HepG2 (cell line): ENCODE measurements around the gene PACS1. TPM values are rescaled to one million over a fixed set of nuclear protein-coding genes. Genes with fewer than 3 reads are reported as not detected.

Source experiments
- ATAC-seq: fragments of 200-7000 bp; cut with Tn5 transposase; 3 replicates; pipeline ENCODE4 v1.9.1; 2020; ENCODE audit warnings: mild to moderate bottlenecking, moderate library complexity
- BruUV-seq: library from RNA; stranded (reverse); fragments of 400-500 nt; replicated peaks from 2 replicates; lab custom pipeline; 2021; lab: Mats Ljungman, UMichigan
- CTCF ChIA-PET: fragments of 300-600 bp; formaldehyde crosslinking; extraction: SDS; loops from one replicate; lab custom pipeline; 2021; ENCODE audit warnings: low total read pairs, inconsistent platforms, low intra/inter-chr PET ratio; lab: Yijun Ruan, JAX
- POLR2A ChIA-PET: fragments of 350-600 bp; sonication (Branson Sonifier 250); formaldehyde crosslinking; loops from one replicate; lab custom pipeline; 2020; ENCODE audit warnings: antibody characterized with exemption, inconsistent platforms; lab: Yijun Ruan, JAX
- DNase-seq: peaks from one replicate; pipeline ENCODE4 v3.0.0-alpha.2; 2015; ENCODE audit warnings: low spot score
- FAIRE-seq: peaks from 3 replicates; lab custom pipeline; 2011; peaks lifted over from hg19 to GRCh38; lab: Jason Lieb, UNC
- H2AFZ ChIP-seq: one replicate; pipeline ENCODE4 v1.6.1; 2011; ENCODE audit warnings: low read length, inconsistent platforms
- H3K27ac ChIP-seq: fragments of 300-600 bp; 3 replicates; pipeline ENCODE4 v1.8.0; 2011; ENCODE audit warnings: mixed run types, mild to moderate bottlenecking, mixed read lengths, low read length, inconsistent platforms; ENCODE audit not compliant: insufficient read depth; ENCODE audit errors: extremely low read length
- H3K27me3 ChIP-seq, 2 experiments: fragments of 200-600 bp in 1 of 2; 2 replicates in 1 of 2; 3 replicates in 1 of 2; pipeline versions ENCODE4 v1.6.0 to v1.8.0; 2011; ENCODE audit warnings: low read length in 2 of 2, mild to moderate bottlenecking in 2 of 2, moderate library complexity in 2 of 2, inconsistent platforms in 1 of 2; ENCODE audit not compliant: insufficient read depth in 2 of 2, control insufficient read depth in 1 of 2
- H3K36me3 ChIP-seq, 2 experiments: fragments of 200-600 bp in 1 of 2; replicated peaks in 1 of 2; 2 replicates in 1 of 2; 3 replicates in 1 of 2; pipeline versions ENCODE4 v1.5.1 to v1.8.0; 2011; ENCODE audit warnings: low read length in 2 of 2, inconsistent platforms in 1 of 2; ENCODE audit not compliant: insufficient read depth in 2 of 2, control insufficient read depth in 1 of 2
- H3K4me1 ChIP-seq: 2 replicates; pipeline ENCODE4 v1.5.1; 2012; ENCODE audit warnings: low read length, inconsistent platforms; ENCODE audit not compliant: insufficient read depth
- H3K4me2 ChIP-seq: 2 replicates; pipeline ENCODE4 v1.6.0; 2011; ENCODE audit warnings: low read depth, low read length, inconsistent platforms
- H3K4me3 ChIP-seq, 3 experiments: fragments of 200-600 bp in 1 of 3; sonication (generic), shearing (Covaris generic) in 1 of 3; replicated peaks in 1 of 3; 2 replicates each; pipeline ENCODE4 v1.5.1; 2011 to 2016; ENCODE audit warnings: low read length in 3 of 3, inconsistent platforms in 2 of 3, low read depth in 2 of 3, mild to moderate bottlenecking in 2 of 3, control low read depth in 1 of 3, mixed read lengths in 1 of 3; ENCODE audit not compliant: insufficient read depth in 1 of 3
- H3K79me2 ChIP-seq: one replicate; pipeline ENCODE4 v1.6.1; 2011; ENCODE audit warnings: low read length, inconsistent platforms; ENCODE audit not compliant: insufficient read depth
- H3K9ac ChIP-seq: 2 replicates; pipeline ENCODE4 v1.6.0; 2011; ENCODE audit warnings: mild to moderate bottlenecking, low read depth, low read length, inconsistent platforms; ENCODE audit not compliant: insufficient read depth
- H3K9me3 ChIP-seq: 2 replicates; pipeline ENCODE4 v1.5.1; 2012; ENCODE audit warnings: mild to moderate bottlenecking, low read length
- H4K20me1 ChIP-seq: 2 replicates; pipeline ENCODE4 v1.6.0; 2011; ENCODE audit warnings: inconsistent platforms, mild to moderate bottlenecking, low read length, moderate library complexity; ENCODE audit not compliant: insufficient read depth
- ARID4A ChIP-seq: sonication (generic); formaldehyde crosslinking; IDR thresholded peaks from 2 replicates; pipeline ENCODE4 v1.5.0; 2020; ENCODE audit warnings: mild to moderate bottlenecking, missing genetic modification reagents, borderline replicate concordance
- GFI1 ChIP-seq: sonication (generic); formaldehyde crosslinking; IDR thresholded peaks from 2 replicates; pipeline ENCODE4 v1.5.0; 2020; ENCODE audit warnings: missing genetic modification reagents, mild to moderate bottlenecking, borderline replicate concordance
- HOXD1 ChIP-seq: sonication (generic); formaldehyde crosslinking; IDR thresholded peaks from 2 replicates; pipeline ENCODE4 v1.5.0; 2020; ENCODE audit warnings: missing genetic modification reagents
- JUND ChIP-seq: sonication (generic); formaldehyde crosslinking; IDR thresholded peaks from 2 replicates; pipeline ENCODE4 v1.8.0; 2022; ENCODE audit warnings: mild to moderate bottlenecking, missing genetic modification reagents
- MTA1 ChIP-seq: sonication (generic); formaldehyde crosslinking; IDR thresholded peaks from 2 replicates; pipeline ENCODE4 v1.4.0; 2020; ENCODE audit warnings: missing genetic modification reagents, mild to moderate bottlenecking, borderline replicate concordance
- POLR2A ChIP-seq, 2 experiments: IDR thresholded peaks; 2 replicates each; pipeline ENCODE4 v1.6.1; 2011; ENCODE audit warnings: low read depth in 2 of 2, low read length in 2 of 2, mild to moderate bottlenecking in 1 of 2, moderate library complexity in 1 of 2; ENCODE audit not compliant: insufficient read depth in 1 of 2
- SIN3A ChIP-seq: IDR thresholded peaks from 2 replicates; pipeline ENCODE4 v1.6.1; 2011; ENCODE audit warnings: low read depth, mild to moderate bottlenecking, control low read depth, low read length, borderline replicate concordance
- ZNF619 ChIP-seq: sonication (generic); formaldehyde crosslinking; IDR thresholded peaks from 2 replicates; pipeline ENCODE4 v1.4.0; 2020; ENCODE audit warnings: mild to moderate bottlenecking, missing genetic modification reagents
- ZNF816 ChIP-seq: sonication (generic); formaldehyde crosslinking; IDR thresholded peaks from 2 replicates; pipeline ENCODE4 v1.8.0; 2022; ENCODE audit warnings: missing genetic modification reagents, mild to moderate bottlenecking, borderline replicate concordance
- ZNF891 ChIP-seq: sonication (generic); formaldehyde crosslinking; IDR thresholded peaks from 2 replicates; pipeline ENCODE4 v1.5.0; 2020; ENCODE audit warnings: mild to moderate bottlenecking, missing genetic modification reagents
- WGBS: methylation state at CpG from one replicate; pipeline ENCODE4 v1.1.6; 2017; ENCODE audit warnings: low lambda C conversion rate; 5-methylcytosine and 5-hydroxymethylcytosine counted together
- in situ Hi-C: cut with HindIII; loops from 2 replicates; pipeline ENCODE4 v1.10.0; 2017; ENCODE audit warnings: low pct_unique_long_range_greater_than_20kb; ENCODE audit not compliant: extremely low pct_ligation_motif_present
- intact Hi-C: fragments of 100-400 bp; cut with micrococcal nuclease; formaldehyde crosslinking; loops from one replicate; pipeline ENCODE4 v1.10.0; 2022; ENCODE audit not compliant: unreplicated experiment
- polyA plus RNA-seq, 8 experiments: library from polyadenylated mRNA; depleted of rRNA in 3 of 8; stranded (reverse) in 7 of 8; unstranded in 1 of 8; fragments of >200 nt; fragmentation: Illumina TruSeq in 4 of 8; extraction: Trizol in 4 of 8; gene quantifications; 2 replicates each; pipeline versions ENCODE4 v1.2.1 to v1.2.3, GENCODE V29; 2011 to 2016; ENCODE audit warnings: low read depth in 4 of 8, missing spikeins in 1 of 8, mixed read lengths in 1 of 8; ENCODE audit not compliant: insufficient read depth in 1 of 8
- total RNA-seq, 5 experiments: library from RNA; depleted of rRNA; stranded (reverse); fragments of >200 nt; fragmentation: Illumina TruSeq; extraction: Trizol; gene quantifications; 2 replicates each; pipeline ENCODE4 v1.2.3, GENCODE V29; 2016; ENCODE audit warnings: low read depth in 1 of 5
- TF ChIP-seq, protein P1 (sequence below): sonication (generic); formaldehyde crosslinking; IDR thresholded peaks from 2 replicates; pipeline ENCODE4 v1.4.0; 2020; ENCODE audit warnings: missing genetic modification reagents
- TF ChIP-seq, protein P2 (sequence below): sonication (generic); formaldehyde crosslinking; IDR thresholded peaks from 2 replicates; pipeline ENCODE4 v1.8.0; 2022; ENCODE audit warnings: low read depth, missing genetic modification reagents

PACS1 gene
- total and polyA plus RNA-seq, 2 of the 13 experiments (the other 11 are each of a cell fraction or from before 2014, with no cell fraction given), result 7.6 to 8.6 TPM

- no peak for TF ChIP-seq ZNF816 (CRISPR knock-in tag)
- 0 out of 2 replicates have a peak, but pooled peaks have one; percentile 35 for TF ChIP-seq HOXD1 (CRISPR knock-in tag)
- TF ChIP-seq POLR2A (IDR thresholded peaks at IDR 0.05; ENCODE audit: insufficient read depth in 1 of 2, low read depth in 2 of 2, low read length in 2 of 2), result 0 out of 4 replicates have a peak, but pooled peaks of 1 of the 2 experiments have one; percentile 14
- 0 out of 2 replicates have a peak, but pooled peaks have one; percentile 1 for TF ChIP-seq GFI1
- TF ChIP-seq, protein P1, sequence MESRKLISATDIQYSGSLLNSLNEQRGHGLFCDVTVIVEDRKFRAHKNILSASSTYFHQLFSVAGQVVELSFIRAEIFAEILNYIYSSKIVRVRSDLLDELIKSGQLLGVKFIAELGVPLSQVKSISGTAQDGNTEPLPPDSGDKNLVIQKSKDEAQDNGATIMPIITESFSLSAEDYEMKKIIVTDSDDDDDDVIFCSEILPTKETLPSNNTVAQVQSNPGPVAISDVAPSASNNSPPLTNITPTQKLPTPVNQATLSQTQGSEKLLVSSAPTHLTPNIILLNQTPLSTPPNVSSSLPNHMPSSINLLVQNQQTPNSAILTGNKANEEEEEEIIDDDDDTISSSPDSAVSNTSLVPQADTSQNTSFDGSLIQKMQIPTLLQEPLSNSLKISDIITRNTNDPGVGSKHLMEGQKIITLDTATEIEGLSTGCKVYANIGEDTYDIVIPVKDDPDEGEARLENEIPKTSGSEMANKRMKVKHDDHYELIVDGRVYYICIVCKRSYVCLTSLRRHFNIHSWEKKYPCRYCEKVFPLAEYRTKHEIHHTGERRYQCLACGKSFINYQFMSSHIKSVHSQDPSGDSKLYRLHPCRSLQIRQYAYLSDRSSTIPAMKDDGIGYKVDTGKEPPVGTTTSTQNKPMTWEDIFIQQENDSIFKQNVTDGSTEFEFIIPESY (CRISPR knock-in tag), result peak; percentile 96
- 0 out of 2 replicates have a peak, but pooled peaks have one; percentile 6 for TF ChIP-seq MTA1 (CRISPR knock-in tag)
These were observed 953 bp upstream of the PACS1 start (continued) for GRCh38 chr11:66068923-66069714.

DNA sequence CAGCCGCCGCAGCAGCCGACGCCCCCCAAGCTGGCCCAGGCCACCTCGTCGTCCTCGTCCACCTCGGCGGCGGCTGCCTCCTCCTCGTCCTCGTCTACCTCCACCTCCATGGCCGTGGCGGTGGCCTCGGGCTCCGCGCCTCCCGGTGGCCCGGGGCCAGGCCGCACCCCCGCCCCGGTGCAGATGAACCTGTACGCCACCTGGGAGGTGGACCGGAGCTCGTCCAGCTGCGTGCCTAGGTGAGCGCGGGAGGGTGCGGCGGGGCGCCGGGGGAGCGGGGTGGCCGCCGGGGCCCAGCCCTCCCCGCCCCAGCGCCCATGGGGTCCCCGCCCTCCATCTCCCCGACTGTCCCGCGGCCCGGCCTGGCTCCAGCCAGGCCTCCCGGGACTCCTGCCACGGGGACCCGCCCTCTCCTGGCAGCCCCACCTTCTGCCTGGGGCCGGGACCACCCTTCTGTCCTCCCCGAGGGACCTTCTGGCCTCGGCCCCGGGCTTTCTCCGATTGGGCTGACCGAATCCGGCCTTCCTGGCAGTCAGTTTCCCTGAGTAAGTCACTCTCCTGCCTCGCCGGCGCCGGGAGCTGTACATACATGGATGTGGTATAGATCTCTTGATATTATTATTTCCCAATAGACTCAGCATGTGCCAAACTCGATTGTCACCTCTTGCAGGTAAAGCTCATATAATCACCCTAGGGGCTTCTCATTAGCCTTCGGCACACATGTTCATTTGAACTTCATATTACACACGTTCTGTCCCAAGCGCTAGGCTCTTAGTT lies 720 bp downstream of the PACS1 start:
- in situ Hi-C loops, result no loop called here
- Histone ChIP-seq H3K27ac (peak overlapping the region; percentile 44), H3K27me3 (no peaks in the 10 kb centered on the region), H3K4me1 (peaks cover 59% of the 10 kb centered on the region), H3K9ac (peak overlapping the region; percentile 82), H3K36me3 (peaks cover 11 to 30% of the 10 kb centered on the region in 2 experiments), H3K79me2 (peaks cover 21% of the 10 kb centered on the region), H2AFZ (no peak overlapping the region), H3K4me3 (peak overlapping the region; percentile 82 to 88 (median 86)), H4K20me1 (no peaks in the 10 kb centered on the region), H3K4me2 (peak overlapping the region; percentile 89), H3K9me3 (no peaks in the 10 kb centered on the region)
- BruUV-seq, result no TSS peak
- peak; percentile 37 for ATAC-seq
- FAIRE-seq, result no peak
- 3% methylated on average over 31 of the region's 60 CpGs for WGBS
- CTCF ChIA-PET, result no interaction called here
- intact Hi-C loops, result loop anchor here (5.0 kb wide), 1 partner anchor 47 kb away; no protein-coding TSS in a partner anchor
- no peak for DNase-seq
- POLR2A ChIA-PET, result interaction anchor here (0.7 to 5.1 kb wide), 5 partner anchors 15 to 49 kb away, joined by 3 to 40 read pairs (median 4); partner anchors contain the start of gene SF3B2
- TF ChIP-seq, protein P2, sequence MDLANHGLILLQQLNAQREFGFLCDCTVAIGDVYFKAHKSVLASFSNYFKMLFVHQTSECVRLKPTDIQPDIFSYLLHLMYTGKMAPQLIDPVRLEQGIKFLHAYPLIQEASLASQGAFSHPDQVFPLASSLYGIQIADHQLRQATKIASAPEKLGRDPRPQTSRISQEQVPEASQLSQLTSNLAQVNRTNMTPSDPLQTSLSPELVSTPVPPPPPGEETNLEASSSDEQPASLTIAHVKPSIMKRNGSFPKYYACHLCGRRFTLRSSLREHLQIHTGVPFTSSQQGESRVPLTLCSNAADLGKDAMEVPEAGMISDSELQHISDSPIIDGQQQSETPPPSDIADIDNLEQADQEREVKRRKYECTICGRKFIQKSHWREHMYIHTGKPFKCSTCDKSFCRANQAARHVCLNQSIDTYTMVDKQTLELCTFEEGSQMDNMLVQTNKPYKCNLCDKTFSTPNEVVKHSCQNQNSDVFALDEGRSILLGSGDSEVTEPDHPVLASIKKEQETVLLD, result 0 out of 2 replicates have a peak, but pooled peaks have one; percentile 44
- TF ChIP-seq ARID4A (peak; percentile 48; the same call in 1 of the 2 replicates), ZNF619 (CRISPR knock-in tag) (no peak), JUND (CRISPR knock-in tag) (no peak), ZNF891 (CRISPR knock-in tag) (0 out of 2 replicates have a peak, but pooled peaks have one; percentile 55), SIN3A (peak; percentile 17; the same call in 1 of the 2 replicates)
